ENCODE measurements around the gene HDAC4.

HDAC4 gene

GRCh38 chr2:239425631-239426030, 24.8 kb upstream of the HDAC4 start:
- Histone ChIP-seq H3K9ac (ENCODE audit: low read depth, low read length, poor library complexity, severe bottlenecking) (no peak overlapping the region), H4K20me1 (ENCODE audit: insufficient read depth, low read length, poor library complexity, severe bottlenecking) (no peaks in the 10 kb centered on the region), H3K4me3 (ENCODE audit: low read length, poor library complexity, severe bottlenecking) (no peak overlapping the region), H3K4me2 (ENCODE audit: low read depth, low read length, poor library complexity, severe bottlenecking) (no peak overlapping the region), H2AFZ (ENCODE audit: low read length) (no peak overlapping the region), H3K9me2 (replicated peaks; ENCODE audit: low read depth, low read length) (no peaks in the 10 kb centered on the region), H3K36me3 (ENCODE audit: insufficient read depth, low read length) (no peaks in the 10 kb centered on the region), H3K4me1 (ENCODE audit: insufficient read depth, low read length, poor library complexity, severe bottlenecking) (no peaks in the 10 kb centered on the region), H3K9me3 (ENCODE audit: insufficient read depth, low read depth, low read length) (no peaks in the 10 kb centered on the region), H3F3A (ENCODE audit: low read depth) (no peaks in the 10 kb centered on the region), H3K79me2 (ENCODE audit: insufficient read depth, low read length) (no peaks in the 10 kb centered on the region), H3K27me3 (ENCODE audit: insufficient read depth, low read length, poor library complexity, severe bottlenecking) (no peaks in the 10 kb centered on the region)
- TF ChIP-seq EZH2phosphoT487 (IDR thresholded peaks at IDR 0.05; ENCODE audit: borderline replicate concordance) (no peak), CTCF (conservative IDR thresholded peaks at IDR 0.05; ENCODE audit: low read length) (no peak)

GRCh38 chr2:239424337-239425045, 23.7 kb upstream of the HDAC4 start:
- no peak overlapping the region for H3K4me3 ChIP-seq (ENCODE audit: low read length, poor library complexity, severe bottlenecking)
- TF ChIP-seq CTCF (conservative IDR thresholded peaks at IDR 0.05; ENCODE audit: low read length) (no peak), EZH2phosphoT487 (IDR thresholded peaks at IDR 0.05; ENCODE audit: borderline replicate concordance) (no peak)
- no peaks in the 10 kb centered on the region for H3K36me3 ChIP-seq (ENCODE audit: insufficient read depth, low read length)
- no peaks in the 10 kb centered on the region for H3F3A ChIP-seq (ENCODE audit: low read depth)
- H3K9me3 ChIP-seq (ENCODE audit: insufficient read depth, low read depth, low read length): no peaks in the 10 kb centered on the region
- H3K4me2 ChIP-seq (ENCODE audit: low read depth, low read length, poor library complexity, severe bottlenecking): no peak overlapping the region
- peaks cover 4% of the 10 kb centered on the region for H3K4me1 ChIP-seq (ENCODE audit: insufficient read depth, low read length, poor library complexity, severe bottlenecking)
- H3K27me3 ChIP-seq (ENCODE audit: insufficient read depth, low read length, poor library complexity, severe bottlenecking): no peaks in the 10 kb centered on the region
- H3K9me2 ChIP-seq (replicated peaks; ENCODE audit: low read depth, low read length): no peaks in the 10 kb centered on the region
- no peak overlapping the region for H3K9ac ChIP-seq (ENCODE audit: low read depth, low read length, poor library complexity, severe bottlenecking)
- H4K20me1 ChIP-seq (ENCODE audit: insufficient read depth, low read length, poor library complexity, severe bottlenecking): no peaks in the 10 kb centered on the region
- H3K79me2 ChIP-seq (ENCODE audit: insufficient read depth, low read length): no peaks in the 10 kb centered on the region
- no peak overlapping the region for H2AFZ ChIP-seq (ENCODE audit: low read length)

GRCh38 chr2:239423551-239423950, 22.7 kb upstream of the HDAC4 start:
- Histone ChIP-seq H4K20me1 (ENCODE audit: insufficient read depth, low read length, poor library complexity, severe bottlenecking) (no peaks in the 10 kb centered on the region), H3K36me3 (ENCODE audit: insufficient read depth, low read length) (no peaks in the 10 kb centered on the region), H3K9me2 (replicated peaks; ENCODE audit: low read depth, low read length) (no peaks in the 10 kb centered on the region), H3K27me3 (ENCODE audit: insufficient read depth, low read length, poor library complexity, severe bottlenecking) (no peaks in the 10 kb centered on the region), H3K4me3 (ENCODE audit: low read length, poor library complexity, severe bottlenecking) (no peak overlapping the region), H2AFZ (ENCODE audit: low read length) (no peak overlapping the region), H3F3A (ENCODE audit: low read depth) (no peaks in the 10 kb centered on the region), H3K9ac (ENCODE audit: low read depth, low read length, poor library complexity, severe bottlenecking) (no peak overlapping the region), H3K4me1 (ENCODE audit: insufficient read depth, low read length, poor library complexity, severe bottlenecking) (peaks cover 4% of the 10 kb centered on the region), H3K4me2 (ENCODE audit: low read depth, low read length, poor library complexity, severe bottlenecking) (no peak overlapping the region), H3K79me2 (ENCODE audit: insufficient read depth, low read length) (no peaks in the 10 kb centered on the region), H3K9me3 (ENCODE audit: insufficient read depth, low read depth, low read length) (no peaks in the 10 kb centered on the region)
- no peak for TF ChIP-seq EZH2phosphoT487 (IDR thresholded peaks at IDR 0.05; ENCODE audit: borderline replicate concordance)
- no peak for TF ChIP-seq CTCF (conservative IDR thresholded peaks at IDR 0.05; ENCODE audit: low read length)

Data from Loucy (cell line).